ENCODE results near the gene NFATC1.

The NFATC1 gene

DNA sequence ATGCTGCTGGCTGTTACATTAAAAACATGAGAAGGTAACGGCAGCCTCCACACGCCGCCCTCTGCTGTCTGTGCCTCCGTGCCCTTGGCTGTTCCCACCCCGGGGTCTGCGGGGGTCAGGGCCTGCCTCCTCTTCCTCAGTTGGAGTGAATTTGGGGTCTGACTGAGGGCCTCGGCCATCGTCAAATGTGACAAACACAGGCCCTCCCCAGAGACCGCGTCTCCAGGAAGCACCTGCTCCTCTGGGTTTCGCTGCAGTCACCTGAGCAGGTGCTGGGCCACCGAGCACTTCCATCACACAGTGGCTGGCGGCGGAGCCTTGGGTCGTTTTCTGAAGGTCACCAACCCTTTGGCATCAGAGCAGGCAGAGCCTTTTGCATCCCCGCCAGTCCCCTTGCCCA lies 70.9 kb downstream of the NFATC1 start:
- no peak overlapping the region for H3K4me3 ChIP-seq (ENCODE audit: low read length)
- no peak for DNase-seq (ENCODE audit: low read depth)
- TF ChIP-seq, protein P1, sequence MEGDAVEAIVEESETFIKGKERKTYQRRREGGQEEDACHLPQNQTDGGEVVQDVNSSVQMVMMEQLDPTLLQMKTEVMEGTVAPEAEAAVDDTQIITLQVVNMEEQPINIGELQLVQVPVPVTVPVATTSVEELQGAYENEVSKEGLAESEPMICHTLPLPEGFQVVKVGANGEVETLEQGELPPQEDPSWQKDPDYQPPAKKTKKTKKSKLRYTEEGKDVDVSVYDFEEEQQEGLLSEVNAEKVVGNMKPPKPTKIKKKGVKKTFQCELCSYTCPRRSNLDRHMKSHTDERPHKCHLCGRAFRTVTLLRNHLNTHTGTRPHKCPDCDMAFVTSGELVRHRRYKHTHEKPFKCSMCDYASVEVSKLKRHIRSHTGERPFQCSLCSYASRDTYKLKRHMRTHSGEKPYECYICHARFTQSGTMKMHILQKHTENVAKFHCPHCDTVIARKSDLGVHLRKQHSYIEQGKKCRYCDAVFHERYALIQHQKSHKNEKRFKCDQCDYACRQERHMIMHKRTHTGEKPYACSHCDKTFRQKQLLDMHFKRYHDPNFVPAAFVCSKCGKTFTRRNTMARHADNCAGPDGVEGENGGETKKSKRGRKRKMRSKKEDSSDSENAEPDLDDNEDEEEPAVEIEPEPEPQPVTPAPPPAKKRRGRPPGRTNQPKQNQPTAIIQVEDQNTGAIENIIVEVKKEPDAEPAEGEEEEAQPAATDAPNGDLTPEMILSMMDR (conservative IDR thresholded peaks at IDR 0.05; ENCODE audit: low read depth, low read length) = no peak

DNA sequence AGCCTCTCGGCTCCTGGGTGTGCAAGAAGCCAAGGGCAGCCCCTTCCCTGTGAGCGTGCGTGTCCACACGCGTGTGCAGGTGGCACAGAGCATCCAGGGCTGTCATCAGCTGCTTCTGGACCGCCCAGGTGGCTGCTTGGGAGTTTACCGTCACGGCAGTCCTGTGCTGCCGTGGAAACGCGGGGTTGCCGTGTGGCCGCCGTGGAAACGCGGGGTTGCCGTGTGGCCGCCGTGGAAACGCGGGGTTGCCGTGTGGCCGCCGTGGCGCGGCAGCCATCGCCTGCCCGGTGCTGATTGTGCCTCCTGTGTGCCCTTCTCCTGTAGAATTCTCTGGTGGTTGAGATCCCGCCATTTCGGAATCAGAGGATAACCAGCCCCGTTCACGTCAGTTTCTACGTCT lies 71.4 kb downstream of the NFATC1 start:
- TF ChIP-seq, protein P1 (conservative IDR thresholded peaks at IDR 0.05; ENCODE audit: low read depth, low read length) = no peak
- no peak overlapping the region for H3K4me3 ChIP-seq (ENCODE audit: low read length)
- DNase-seq (ENCODE audit: low read depth) = no peak

DNA sequence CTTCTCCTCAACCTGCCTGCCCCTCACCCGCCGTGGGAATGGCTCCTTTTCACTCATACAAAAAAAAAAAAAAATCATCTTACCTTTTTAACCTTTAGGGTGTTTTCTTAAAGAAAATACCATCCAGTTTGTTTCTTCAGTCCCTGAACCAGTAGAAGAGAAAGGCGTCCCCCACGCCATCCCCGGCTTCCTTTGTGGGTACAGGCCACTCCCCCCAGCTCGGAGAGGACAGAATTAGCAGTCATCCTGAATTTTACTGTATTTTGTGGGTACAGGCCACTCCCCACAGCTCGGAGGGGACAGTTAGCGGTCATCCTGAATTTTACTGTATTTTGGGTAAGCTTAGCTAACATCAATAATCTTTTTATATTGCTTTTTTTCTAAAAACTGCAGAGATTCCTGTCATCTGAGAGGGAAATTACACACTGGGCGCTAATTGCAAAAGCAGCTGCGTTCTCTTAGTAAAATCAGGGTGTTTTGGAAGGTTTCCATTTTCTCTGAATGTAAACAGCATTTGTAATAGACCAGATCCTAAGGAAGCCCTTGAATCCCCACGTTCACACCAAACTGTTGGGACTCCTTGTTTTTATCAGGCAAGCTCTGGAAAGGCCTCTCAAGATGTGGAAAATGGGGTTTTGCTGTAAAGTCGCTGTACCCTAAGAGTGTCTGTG lies 72.5 kb downstream of the NFATC1 start:
- TF ChIP-seq, protein P1 (conservative IDR thresholded peaks at IDR 0.05; ENCODE audit: low read depth, low read length) = no peak
- DNase-seq (ENCODE audit: low read depth) = no peak
- H3K4me3 ChIP-seq (ENCODE audit: low read length) = no peak overlapping the region

DNA sequence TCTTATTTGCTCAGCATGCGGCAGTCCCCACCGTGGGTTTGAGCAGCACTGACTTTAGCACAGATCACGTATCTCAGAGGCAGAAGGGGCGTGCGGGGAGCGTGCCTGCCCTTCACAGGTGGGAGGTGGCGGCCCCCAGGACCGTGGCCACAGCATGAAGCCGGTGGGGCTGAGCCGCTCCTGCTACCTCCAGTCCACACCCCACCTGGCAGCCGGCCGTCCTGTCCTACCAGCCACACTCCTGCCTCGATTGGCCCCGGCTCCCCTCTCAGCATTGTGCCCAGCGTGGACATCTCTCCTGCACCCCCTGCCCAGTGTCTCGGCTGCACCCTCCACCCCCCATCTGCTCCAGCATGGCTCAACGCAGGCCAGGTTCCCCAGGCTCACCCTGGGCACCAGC lies 73.6 kb downstream of the NFATC1 start:
- TF ChIP-seq, protein P1 (conservative IDR thresholded peaks at IDR 0.05; ENCODE audit: low read depth, low read length) = no peak
- DNase-seq (ENCODE audit: low read depth) = no peak
- no peak overlapping the region for H3K4me3 ChIP-seq (ENCODE audit: low read length)

DNA sequence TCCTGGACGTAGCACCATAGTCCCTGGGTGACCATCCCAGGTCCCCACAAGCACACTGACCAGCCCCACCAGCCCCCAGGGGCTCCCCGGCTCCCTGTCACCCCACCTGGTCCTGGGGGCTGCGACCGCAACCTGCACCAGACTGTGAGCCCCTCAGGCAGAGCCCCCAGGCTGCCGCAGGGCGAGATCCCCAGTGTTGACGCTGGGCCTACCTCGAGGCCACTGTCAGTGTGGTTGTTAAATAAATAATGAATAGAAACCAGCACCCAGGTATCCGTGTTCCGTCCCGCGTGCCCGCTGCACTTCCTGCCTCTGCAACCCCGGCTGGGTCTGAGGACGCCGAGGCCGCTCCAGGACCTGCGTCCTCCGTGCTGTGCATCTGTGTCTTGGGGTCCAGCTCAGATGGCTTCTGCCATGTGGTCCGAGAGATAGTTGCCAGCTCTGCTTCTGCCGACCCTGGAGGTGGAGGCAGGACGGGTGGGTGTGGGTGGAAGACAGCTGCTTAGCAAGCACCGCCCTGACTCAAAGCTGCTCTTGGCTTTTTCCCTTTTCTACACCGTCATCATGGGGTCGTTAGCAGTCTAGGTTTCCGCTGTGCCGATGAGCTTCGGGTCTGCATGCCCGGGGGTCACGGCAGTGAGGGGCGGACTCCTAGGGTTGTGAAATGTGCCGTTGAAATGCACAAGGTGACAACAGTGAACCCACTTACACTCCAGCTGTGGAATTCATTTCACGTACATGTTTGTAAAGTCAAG lies 74.2 kb downstream of the NFATC1 start:
- no peak for DNase-seq (ENCODE audit: low read depth)
- TF ChIP-seq, protein P1 (conservative IDR thresholded peaks at IDR 0.05; ENCODE audit: low read depth, low read length) = no peak

DNA sequence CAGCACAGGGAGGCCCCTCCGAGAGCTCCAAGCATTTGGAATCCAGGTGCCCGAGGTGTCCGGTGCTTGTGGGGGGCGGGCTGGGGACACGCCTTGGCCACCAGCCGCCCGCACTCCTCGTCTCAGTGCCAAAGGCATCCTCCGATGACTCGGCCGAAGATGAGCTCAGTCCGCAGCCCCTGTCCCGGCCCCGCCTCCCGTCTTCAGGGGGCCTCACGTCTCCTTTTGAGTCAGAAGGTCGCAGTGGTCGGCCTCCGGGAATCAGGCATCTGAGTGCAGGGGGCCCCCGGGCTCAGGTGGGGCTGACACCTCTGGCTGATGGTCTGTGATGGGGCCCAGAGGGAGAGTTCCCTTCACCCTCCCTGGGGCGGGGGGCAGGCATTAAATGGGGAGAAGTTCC lies 74.8 kb downstream of the NFATC1 start:
- H3K4me3 ChIP-seq (ENCODE audit: low read length) = no peak overlapping the region
- TF ChIP-seq, protein P1 (conservative IDR thresholded peaks at IDR 0.05; ENCODE audit: low read depth, low read length) = no peak
- DNase-seq (ENCODE audit: low read depth) = no peak

More for the DNA sequence above, 74.2 kb downstream of the NFATC1 start:
- H3K4me3 ChIP-seq (ENCODE audit: low read length) = no peak overlapping the region

DNA sequence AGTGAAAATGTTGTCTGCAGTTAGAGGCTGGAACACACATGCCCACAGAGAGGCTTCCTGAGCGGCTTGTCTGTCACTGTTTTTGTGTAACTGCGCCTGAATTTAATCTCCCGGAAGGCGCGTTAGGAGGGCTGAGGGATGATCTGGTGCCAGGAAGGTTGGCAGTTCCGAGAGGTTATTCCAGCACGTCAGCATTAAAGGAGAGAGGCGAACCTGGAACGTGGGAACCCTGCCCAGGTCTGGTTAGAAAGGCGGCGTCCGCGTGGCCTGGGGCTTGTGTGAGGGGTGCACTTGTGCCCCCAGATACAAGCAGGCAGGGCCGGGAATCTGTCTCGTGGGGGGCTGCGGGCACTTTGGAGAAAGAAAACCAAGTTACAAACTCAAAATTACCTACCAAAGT lies 75.3 kb downstream of the NFATC1 start:
- no peak overlapping the region for H3K4me3 ChIP-seq (ENCODE audit: low read length)
- no peak for DNase-seq (ENCODE audit: low read depth)
- TF ChIP-seq, protein P1 (conservative IDR thresholded peaks at IDR 0.05; ENCODE audit: low read depth, low read length) = no peak
